K562 (cell line): Measurements from ENCODE around the gene DNAJB13. TPM values are rescaled to one million over a fixed set of nuclear protein-coding genes. Genes with fewer than 3 reads are reported as not detected.

Experiments
- CLOCK ChIP-seq: fragments of 250-450 bp; sonication (Bioruptor Pico); IDR thresholded peaks from 2 replicates; pipeline ENCODE4 v1.4.0; 2020; ENCODE audit warnings: mild to moderate bottlenecking, moderate library complexity, borderline replicate concordance
- CREM ChIP-seq: IDR thresholded peaks from 2 replicates; pipeline ENCODE4 v1.6.1; 2014; ENCODE audit warnings: antibody characterized with exemption, low read depth
- CTCFL ChIP-seq: IDR thresholded peaks from 2 replicates; pipeline ENCODE4 v1.6.1; 2011; ENCODE audit warnings: borderline replicate concordance, low read depth, mild to moderate bottlenecking, moderate library complexity, low read length; ENCODE audit not compliant: insufficient read depth, poor library complexity, severe bottlenecking
- GABPB1 ChIP-seq: sonication (generic); formaldehyde crosslinking; IDR thresholded peaks from 2 replicates; pipeline ENCODE4 v1.8.0; 2022; ENCODE audit warnings: mild to moderate bottlenecking, missing genetic modification reagents
- HSF4 ChIP-seq: fragments of 250-450 bp; sonication (Bioruptor Pico); IDR thresholded peaks from 2 replicates; pipeline ENCODE4 v2.1.2; 2022; ENCODE audit warnings: mild to moderate bottlenecking, moderate library complexity, borderline replicate concordance
- JUNB ChIP-seq: fragments of 450-650 bp; formaldehyde crosslinking; conservative IDR thresholded peaks from 2 replicates; pipeline ENCODE4 v1.4.0; 2020; ENCODE audit warnings: mild to moderate bottlenecking
- PRDM10 ChIP-seq: fragments of 450-650 bp; IDR thresholded peaks from 2 replicates; pipeline ENCODE4 v1.6.1; 2018; ENCODE audit not compliant: partially characterized antibody
- RFX1 ChIP-seq: fragments of 450-650 bp; IDR thresholded peaks from 2 replicates; pipeline ENCODE4 v1.6.1; 2016; ENCODE audit warnings: mild to moderate bottlenecking, moderate library complexity
- RFX7 ChIP-seq: fragments of 250-450 bp; sonication (Bioruptor Pico); IDR thresholded peaks from 2 replicates; pipeline ENCODE4 v1.5.1; 2021; ENCODE audit warnings: mild to moderate bottlenecking
- SMARCA5 ChIP-seq: fragments of 450-650 bp; IDR thresholded peaks from 2 replicates; pipeline ENCODE4 v1.6.1; 2016
- TARDBP ChIP-seq: fragments of 450-650 bp; IDR thresholded peaks from 2 replicates; pipeline ENCODE4 v1.6.1; 2016
- ZBTB1 ChIP-seq: sonication (generic); formaldehyde crosslinking; IDR thresholded peaks from 2 replicates; pipeline ENCODE4 v1.8.1; 2023; ENCODE audit warnings: missing genetic modification reagents, low read depth, mild to moderate bottlenecking, borderline replicate concordance
- ZBTB11 ChIP-seq, 3 experiments: fragments of 200-800 bp in 1 of 3; fragments of 250-450 bp in 1 of 3; fragments of 450-650 bp in 1 of 3; sonication (Bioruptor Pico) in 1 of 3; sonication (Bioruptor generic) in 1 of 3; formaldehyde crosslinking in 1 of 3; IDR thresholded peaks; 2 replicates each; pipeline versions ENCODE4 v1.6.1 to v1.8.0; 2016 to 2022; ENCODE audit warnings: mild to moderate bottlenecking in 2 of 3, missing genetic modification characterization in 2 of 3, missing compliant biosample characterization in 1 of 3, moderate library complexity in 1 of 3
- ZNF324 ChIP-seq: fragments of 250-450 bp; sonication (Bioruptor Pico); IDR thresholded peaks from 2 replicates; pipeline ENCODE4 v1.4.0; 2020; ENCODE audit warnings: mild to moderate bottlenecking
- ZNF57 ChIP-seq: fragments of 450-650 bp; formaldehyde crosslinking; IDR thresholded peaks from 2 replicates; pipeline ENCODE4 v1.4.0; 2020; ENCODE audit warnings: mild to moderate bottlenecking, moderate library complexity
- polyA plus RNA-seq, 8 experiments: library from polyadenylated mRNA; depleted of rRNA in 4 of 8; stranded (reverse) in 5 of 8; unstranded in 3 of 8; fragments of >200 nt; fragmentation: Nextera tagmentation in 2 of 8; fragmentation: Illumina TruSeq in 1 of 8; extraction: Ambion mirVana in 2 of 8; extraction: Trizol in 1 of 8; gene quantifications; 2 replicates each; pipeline versions ENCODE4 v1.2.1 to v1.2.3, GENCODE V29; 2011 to 2014; ENCODE audit warnings: inconsistent platforms in 1 of 8, missing spikeins in 1 of 8
- total RNA-seq, 7 experiments: library from RNA; depleted of rRNA in 6 of 7; stranded (reverse); fragments of >200 nt in 6 of 7; fragmentation: Illumina TruSeq in 2 of 7; extraction: Trizol in 2 of 7; gene quantifications; 2 replicates each; pipeline versions ENCODE4 v1.2.1 to v1.2.3, GENCODE V29; 2011 to 2021; ENCODE audit warnings: low replicate concordance in 1 of 7

Gene DNAJB13
- total and polyA plus RNA-seq, 9 of the 15 experiments (the other 6 are each of a cell fraction or from before 2014, with no cell fraction given): 0.14 TPM; not detected in 8

- TF ChIP-seq CLOCK (CRISPR knock-in tag) (no peak), CREM (peak; percentile 87), ZBTB11 (CRISPR knock-in tag; IDR thresholded peaks at IDR 0.05) (peak in 1 of 3 experiments; percentile 83; a peak in 2 of 6 replicates), GABPB1 (peak; percentile 62), RFX1 (no peak), ZNF324 (CRISPR knock-in tag) (0 out of 2 replicates have a peak, but pooled peaks have one; percentile 64), PRDM10 (peak; percentile 53), RFX7 (no peak), ZNF57 (CRISPR knock-in tag) (no peak), ZBTB1 (CRISPR knock-in tag) (0 out of 2 replicates have a peak, but pooled peaks have one; percentile 8), CTCFL (no peak), JUNB (0 out of 2 replicates have a peak, but pooled peaks have one; percentile 21), HSF4 (CRISPR knock-in tag) (peak; percentile 85; the same call in 1 of the 2 replicates), SMARCA5 (peak; percentile 96), TARDBP (peak; percentile 74)
Observed at GRCh38 chr11:74011360-74012073, 60.7 kb downstream of the DNAJB13 start (continued).
